Measurements from ENCODE around the gene SCFD2. TPM values are rescaled to one million over a fixed set of nuclear protein-coding genes. Genes with fewer than 3 reads are reported as not detected.

The SCFD2 gene
- total RNA-seq, 4 donors from 2014 or later = 13.1 to 27.4 (median 19.8) TPM

DNA sequence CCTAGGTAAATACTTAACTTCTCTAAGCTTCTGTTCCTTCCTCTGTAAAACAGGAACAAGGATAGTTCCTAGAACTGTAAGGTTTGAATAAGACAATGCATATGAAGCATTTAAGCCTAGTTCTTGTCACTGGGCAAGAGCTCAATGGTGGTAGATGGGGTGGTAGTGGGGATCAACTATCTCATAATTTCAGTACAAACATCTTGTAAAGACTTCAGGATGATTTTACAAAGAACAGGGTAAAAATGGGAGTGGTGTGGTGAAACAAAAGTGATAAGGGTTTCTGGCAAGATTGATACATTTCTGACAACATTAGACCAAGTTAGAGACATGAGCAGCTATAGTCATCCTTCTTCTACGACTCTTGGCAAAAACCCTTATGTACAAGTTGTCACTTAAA, 137.8 kb downstream of the SCFD2 start:
- TF ChIP-seq, protein P1, sequence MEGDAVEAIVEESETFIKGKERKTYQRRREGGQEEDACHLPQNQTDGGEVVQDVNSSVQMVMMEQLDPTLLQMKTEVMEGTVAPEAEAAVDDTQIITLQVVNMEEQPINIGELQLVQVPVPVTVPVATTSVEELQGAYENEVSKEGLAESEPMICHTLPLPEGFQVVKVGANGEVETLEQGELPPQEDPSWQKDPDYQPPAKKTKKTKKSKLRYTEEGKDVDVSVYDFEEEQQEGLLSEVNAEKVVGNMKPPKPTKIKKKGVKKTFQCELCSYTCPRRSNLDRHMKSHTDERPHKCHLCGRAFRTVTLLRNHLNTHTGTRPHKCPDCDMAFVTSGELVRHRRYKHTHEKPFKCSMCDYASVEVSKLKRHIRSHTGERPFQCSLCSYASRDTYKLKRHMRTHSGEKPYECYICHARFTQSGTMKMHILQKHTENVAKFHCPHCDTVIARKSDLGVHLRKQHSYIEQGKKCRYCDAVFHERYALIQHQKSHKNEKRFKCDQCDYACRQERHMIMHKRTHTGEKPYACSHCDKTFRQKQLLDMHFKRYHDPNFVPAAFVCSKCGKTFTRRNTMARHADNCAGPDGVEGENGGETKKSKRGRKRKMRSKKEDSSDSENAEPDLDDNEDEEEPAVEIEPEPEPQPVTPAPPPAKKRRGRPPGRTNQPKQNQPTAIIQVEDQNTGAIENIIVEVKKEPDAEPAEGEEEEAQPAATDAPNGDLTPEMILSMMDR (IDR thresholded peaks at IDR 0.05; ENCODE audit: low read depth) = no peak

DNA sequence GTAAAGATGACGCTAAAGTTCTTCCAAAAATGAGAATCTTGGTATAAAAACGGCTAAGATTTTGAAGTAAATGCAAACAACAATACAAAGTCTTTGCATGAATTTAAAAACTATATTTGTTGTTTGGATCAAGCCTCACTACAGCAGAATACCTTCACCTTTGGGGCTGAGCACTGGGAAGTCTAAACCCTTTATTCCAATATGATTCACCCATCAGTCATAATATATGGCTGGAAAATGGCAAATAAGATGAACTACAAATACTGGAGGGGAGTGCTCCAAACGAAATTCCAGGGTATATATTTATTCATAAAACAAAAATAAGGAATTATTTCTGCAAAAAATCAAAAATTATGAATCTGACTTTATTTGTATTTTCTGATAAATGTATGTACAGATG, 138.4 kb downstream of the SCFD2 start:
- TF ChIP-seq, protein P1 (IDR thresholded peaks at IDR 0.05; ENCODE audit: low read depth) = no peak

DNA sequence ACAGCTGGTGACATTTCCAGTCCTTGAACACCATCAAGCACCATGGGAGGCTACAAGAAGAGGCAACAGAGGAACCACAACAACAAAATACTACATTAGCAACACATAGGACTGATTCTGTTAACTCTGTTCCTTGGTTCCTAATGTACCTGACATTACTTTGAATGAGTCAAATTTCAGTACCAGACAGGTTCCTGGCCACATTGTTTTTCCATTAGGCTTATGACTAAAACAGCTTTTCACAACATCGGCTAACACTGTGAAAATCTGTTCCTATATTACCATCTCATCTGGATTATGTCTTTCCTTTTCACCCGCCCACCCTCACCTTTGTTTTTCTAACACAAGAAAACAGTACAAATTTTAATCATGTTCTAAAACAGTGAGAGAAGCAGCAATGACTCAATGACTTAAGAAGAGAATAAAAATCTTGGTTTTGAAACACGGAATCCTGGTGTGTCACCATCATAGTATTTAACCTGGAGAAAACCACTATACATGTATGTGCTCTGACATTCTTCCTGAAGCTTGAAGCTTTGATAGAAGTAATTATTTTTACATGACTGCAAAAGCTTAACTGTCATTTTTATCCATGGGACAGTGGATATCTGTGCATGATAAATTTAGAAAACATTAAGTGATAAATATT, 143.9 kb downstream of the SCFD2 start:
- TF ChIP-seq, protein P1 (IDR thresholded peaks at IDR 0.05; ENCODE audit: low read depth) = no peak

DNA sequence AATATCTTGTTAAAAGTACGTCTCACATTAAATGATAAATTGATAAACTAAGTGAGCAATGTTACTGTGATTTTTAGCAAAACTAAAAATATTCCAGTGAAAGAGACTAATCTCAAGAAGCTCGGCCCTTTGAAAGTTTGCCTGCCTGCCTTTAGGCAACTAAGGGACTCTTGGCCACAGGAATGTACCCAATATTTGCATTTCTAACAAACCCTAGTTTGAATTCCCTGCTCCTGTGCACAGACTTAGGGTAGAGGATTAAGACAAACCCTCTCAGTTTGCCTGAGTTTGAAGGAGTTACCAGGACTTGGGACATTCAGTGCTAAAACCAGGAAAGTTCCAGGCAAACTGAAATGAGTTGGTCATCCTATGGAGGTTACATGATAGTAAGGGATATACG, 157.1 kb downstream of the SCFD2 start:
- TF ChIP-seq, protein P1 (IDR thresholded peaks at IDR 0.05; ENCODE audit: low read depth) = no peak

DNA sequence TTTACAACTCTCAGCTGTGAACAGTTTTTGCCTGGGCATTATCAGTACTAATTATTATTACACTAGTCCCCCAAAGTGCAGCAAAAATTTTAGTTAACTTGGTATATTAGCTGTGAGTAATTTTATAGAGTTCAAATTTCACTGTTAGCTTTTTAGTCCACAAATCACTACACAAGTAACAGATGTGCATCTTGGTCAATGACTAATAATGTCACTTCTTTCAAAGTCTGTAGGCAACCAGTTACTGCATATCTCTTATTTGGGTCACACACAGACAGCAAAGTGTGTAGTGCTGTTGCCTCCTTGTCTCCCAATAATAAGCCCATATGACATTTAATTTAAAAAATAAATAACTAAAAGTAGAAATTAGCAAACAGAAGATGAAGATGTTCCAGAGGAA, 159.9 kb downstream of the SCFD2 start:
- TF ChIP-seq, protein P1 (IDR thresholded peaks at IDR 0.05; ENCODE audit: low read depth) = no peak

DNA sequence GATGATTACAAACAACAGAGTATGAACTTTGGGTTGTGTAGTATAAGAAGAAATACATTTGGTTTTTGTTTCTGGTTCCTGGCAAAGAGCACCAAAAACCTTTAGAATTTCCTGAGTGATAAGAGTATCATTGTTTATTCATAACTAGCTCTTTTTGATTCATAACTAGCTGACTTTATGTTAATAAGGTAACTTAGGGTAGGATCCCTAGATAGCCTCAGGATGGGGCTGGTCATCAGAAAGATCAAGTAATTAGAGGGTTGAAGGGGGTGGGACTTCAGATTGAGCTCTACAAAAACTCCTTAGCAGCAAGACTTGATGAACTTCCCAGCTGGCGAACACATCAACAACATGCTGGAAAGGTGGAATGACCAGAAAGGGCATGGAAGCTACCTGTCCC, 166.5 kb downstream of the SCFD2 start:
- TF ChIP-seq, protein P1 (IDR thresholded peaks at IDR 0.05; ENCODE audit: low read depth) = no peak

DNA sequence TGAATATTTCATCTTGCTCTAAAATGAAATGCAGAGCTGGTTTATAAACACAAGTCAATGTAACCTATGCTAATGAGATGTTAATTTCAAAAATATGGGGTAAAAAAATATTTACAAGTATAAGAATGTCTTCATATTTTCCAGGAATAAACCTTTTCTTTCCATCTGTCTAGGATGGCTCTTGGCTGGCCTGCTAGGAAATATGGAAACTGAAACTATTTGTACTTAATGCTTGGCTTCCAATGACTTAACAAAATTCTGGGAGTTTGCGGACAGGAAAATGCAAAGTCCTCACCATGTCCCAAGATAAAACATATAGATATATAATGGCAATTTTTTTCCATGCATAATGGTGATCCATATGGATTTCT, 168.1 kb downstream of the SCFD2 start:
- TF ChIP-seq, protein P1 (IDR thresholded peaks at IDR 0.05; ENCODE audit: low read depth) = no peak

Measured in subcutaneous adipose tissue (tissue), 4 donors.